Keratinocyte (primary cell): ENCODE data around the gene RGS9.

Source experiments
- CTCF ChIP-seq, 3 experiments: IDR thresholded peaks in 1 of 3; conservative IDR thresholded peaks in 1 of 3; optimal IDR thresholded peaks in 1 of 3; 2 replicates in 2 of 3; 3 replicates in 1 of 3; pipeline versions ENCODE3 to v1.5.1; 2011; ENCODE audit warnings: low read length in 3 of 3, mild to moderate bottlenecking in 3 of 3, moderate library complexity in 2 of 3, control low read depth in 1 of 3, inconsistent platforms in 1 of 3; ENCODE audit not compliant: insufficient read depth in 2 of 3; ENCODE audit errors: extremely low read depth in 1 of 3
- EZH2 ChIP-seq: IDR thresholded peaks from one replicate; pipeline ENCODE4 v1.6.1; 2012; ENCODE audit warnings: inconsistent platforms, mild to moderate bottlenecking, low read length, moderate library complexity

DNA sequence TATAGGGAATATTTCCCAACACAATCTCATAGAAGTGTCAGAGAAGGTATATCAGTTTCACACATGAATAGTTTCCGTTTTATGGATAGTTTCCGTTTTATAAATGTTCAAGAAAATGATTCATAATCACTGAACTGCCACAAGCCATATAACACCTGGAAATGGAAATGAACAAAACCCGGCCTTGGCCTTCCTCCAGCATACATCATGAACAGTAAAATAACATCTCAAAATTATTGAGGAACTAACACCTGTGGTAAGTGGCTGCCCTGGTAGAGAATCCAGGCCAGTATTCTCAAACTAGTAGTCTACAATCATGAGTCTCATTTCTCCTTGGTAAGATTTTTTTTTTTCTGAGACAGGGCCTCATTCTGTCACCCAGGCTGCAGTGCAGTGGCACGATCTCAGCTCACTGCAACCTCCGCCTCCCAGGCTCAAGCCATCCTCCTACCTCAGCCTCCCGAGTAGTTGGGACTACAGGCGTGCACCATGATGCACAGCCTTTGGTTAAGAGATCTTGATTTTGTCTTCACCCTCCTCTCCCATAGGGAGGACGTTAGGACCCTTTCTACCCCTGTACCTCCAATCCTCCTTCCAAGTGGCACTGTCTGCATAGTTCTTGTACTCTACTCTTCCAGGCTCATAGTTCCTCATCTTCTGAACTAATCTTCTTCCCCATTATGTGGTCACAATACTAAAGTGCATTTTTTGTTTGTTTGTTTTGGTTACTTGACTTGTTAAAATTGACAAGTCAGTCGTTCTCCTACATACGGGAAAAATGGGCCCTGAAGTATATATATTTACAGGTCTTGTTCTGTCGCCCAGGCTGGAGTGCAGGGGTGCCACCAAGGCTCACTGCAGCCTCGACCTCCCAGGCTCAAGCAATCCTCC lies 15.0 kb upstream of the RGS9 start:
- TF ChIP-seq CTCF (optimal IDR thresholded peaks at IDR 0.05 in 1 of 3, IDR thresholded peaks at IDR 0.05 in 1 of 3, conservative IDR thresholded peaks at IDR 0.05 in 1 of 3; ENCODE audit: extremely low read depth in 1 of 3, insufficient read depth in 2 of 3, low read length in 3 of 3) (no peak), EZH2 (no peak)
